ENCODE measurements around the gene POLR3A.

- TF ChIP-seq, protein P1, sequence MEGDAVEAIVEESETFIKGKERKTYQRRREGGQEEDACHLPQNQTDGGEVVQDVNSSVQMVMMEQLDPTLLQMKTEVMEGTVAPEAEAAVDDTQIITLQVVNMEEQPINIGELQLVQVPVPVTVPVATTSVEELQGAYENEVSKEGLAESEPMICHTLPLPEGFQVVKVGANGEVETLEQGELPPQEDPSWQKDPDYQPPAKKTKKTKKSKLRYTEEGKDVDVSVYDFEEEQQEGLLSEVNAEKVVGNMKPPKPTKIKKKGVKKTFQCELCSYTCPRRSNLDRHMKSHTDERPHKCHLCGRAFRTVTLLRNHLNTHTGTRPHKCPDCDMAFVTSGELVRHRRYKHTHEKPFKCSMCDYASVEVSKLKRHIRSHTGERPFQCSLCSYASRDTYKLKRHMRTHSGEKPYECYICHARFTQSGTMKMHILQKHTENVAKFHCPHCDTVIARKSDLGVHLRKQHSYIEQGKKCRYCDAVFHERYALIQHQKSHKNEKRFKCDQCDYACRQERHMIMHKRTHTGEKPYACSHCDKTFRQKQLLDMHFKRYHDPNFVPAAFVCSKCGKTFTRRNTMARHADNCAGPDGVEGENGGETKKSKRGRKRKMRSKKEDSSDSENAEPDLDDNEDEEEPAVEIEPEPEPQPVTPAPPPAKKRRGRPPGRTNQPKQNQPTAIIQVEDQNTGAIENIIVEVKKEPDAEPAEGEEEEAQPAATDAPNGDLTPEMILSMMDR (conservative IDR thresholded peaks at IDR 0.05 in 1 of 2, IDR thresholded peaks at IDR 0.05 in 1 of 2; ENCODE audit: extremely low read depth in 1 of 2, insufficient read depth in 1 of 2, low read depth in 1 of 2, low read length in 2 of 2), result no peak
- TF ChIP-seq EZH2 (IDR thresholded peaks at IDR 0.05; ENCODE audit: borderline replicate concordance, low read length), result no peak
These were observed 5.7 kb upstream of the POLR3A start for GRCh38 chr10:78035025-78035424.
